SKM-1 (cell line): Measurements from ENCODE around the gene MAST2.
"Not testable (repeated sequence)": the region's sequence is repeated elsewhere in the genome, so short reads cannot be mapped to it uniquely, and the experiment has no call there.

Source experiments
- DNase-seq: peaks from one replicate; lab custom pipeline; 2025; ENCODE audit not compliant: unreplicated experiment; lab: John Stamatoyannopoulos, UW

MAST2 gene

GRCh38 chr1:45857101-45857700 is 53.8 kb downstream of the MAST2 start:
- no peak for DNase-seq

- not testable (repeated sequence) for DNase-seq
Measured at GRCh38 chr1:45857755-45858492, 54.5 kb downstream of the MAST2 start.

DNA sequence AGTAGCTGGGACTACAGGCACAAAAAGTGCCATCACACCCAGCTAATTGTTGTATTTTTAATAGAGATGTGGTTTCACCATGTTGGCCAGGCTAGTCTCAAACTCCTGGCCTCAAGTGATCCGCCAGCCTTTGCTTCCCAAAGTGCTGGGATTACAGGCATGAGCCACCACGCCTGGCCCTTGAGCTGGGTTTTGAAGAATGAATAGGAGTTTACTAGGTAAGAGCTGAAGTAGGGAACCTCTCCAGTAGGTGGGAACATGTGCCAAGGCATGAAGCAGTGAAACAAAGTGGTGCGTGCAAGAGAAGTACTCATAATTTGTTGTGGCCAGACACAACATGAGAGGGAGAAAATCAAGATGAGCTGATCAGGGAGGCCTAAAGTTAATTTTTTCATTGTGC is 55.8 kb downstream of the MAST2 start:
- no peak for DNase-seq

DNA sequence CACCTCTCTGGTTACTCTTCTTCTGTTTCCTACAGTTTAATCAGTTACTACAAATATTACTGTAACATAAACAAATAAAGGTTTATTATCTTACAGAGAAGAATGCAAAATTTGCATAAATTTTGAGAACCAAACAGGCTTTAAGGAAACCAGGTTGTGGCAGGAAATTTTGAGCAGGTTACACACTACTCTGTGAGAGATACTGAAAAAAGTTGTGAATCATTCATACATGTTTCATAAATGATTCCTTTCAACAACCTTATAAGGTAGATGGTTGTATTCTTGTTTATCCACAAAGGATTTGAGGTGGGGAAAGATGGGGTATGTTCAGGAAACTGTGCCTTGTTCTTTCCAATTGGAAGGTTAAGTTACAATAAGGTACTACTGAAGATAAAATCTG is 58.6 kb downstream of the MAST2 start:
- no peak for DNase-seq

DNA sequence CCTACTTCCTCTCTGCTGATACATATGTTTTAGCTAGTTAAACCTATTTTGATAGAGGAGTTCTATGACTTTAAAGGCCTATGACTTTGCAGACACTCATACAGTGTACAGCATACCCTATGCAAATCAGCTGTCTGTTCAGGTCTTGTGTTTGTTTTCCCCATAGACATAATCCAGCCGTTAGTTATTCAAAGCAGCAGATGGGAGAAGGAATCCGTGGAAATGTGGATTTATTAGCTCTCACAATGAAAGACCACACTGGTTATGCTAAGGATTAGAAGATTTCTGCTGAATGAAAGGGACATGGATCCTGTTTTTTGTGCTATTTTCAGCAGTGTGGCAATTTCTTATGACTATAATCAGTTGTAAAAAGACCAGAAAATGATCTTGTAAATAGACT is 59.8 kb downstream of the MAST2 start:
- no peak for DNase-seq

DNA sequence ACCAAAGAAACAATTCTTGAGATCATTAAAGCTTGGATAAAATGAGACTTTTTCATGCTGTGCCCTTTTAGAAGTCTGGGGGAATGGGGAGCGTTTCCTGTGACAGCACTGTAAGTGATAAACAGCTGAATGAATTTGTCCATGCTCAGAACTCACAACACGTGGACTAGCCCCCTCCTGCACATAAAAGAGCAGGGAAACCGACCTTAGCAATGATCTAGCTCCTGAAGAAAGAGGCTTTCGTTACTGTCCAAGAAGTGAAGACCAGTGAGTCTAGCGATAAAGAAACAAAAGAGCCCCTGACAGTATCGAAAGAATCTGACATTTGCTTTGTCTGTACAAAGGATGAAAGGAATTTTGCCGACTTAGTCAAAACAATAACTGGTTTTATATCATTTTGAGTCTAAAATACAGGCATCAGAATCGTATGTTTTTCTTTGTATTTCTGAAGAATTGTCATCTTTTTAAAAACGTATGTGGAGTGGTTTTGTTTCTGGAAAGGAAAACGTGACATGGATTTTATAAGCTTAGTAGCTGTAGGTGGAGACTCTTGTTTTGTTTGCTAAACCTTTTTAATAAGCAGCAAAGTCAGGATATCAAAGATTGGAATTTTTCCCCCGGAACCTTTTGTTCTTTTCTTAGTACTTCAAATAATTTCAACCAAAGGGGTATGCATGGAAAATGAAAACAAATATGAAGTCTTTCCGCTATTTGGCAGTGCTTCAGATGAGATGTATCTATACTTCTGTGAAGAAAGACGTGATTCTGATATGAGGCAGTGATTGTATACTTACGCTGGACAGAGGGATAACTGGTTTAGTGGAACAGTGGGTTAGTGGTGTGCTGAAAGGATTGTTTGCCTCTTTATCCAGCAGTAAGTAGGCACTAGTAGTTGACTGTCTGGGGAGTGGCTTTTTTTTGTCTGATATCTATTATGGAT is 61.0 kb downstream of the MAST2 start:
- DNase-seq, result no peak

GRCh38 chr1:45867697-45868348 is 64.4 kb downstream of the MAST2 start:
- DNase-seq, result no peak

DNA sequence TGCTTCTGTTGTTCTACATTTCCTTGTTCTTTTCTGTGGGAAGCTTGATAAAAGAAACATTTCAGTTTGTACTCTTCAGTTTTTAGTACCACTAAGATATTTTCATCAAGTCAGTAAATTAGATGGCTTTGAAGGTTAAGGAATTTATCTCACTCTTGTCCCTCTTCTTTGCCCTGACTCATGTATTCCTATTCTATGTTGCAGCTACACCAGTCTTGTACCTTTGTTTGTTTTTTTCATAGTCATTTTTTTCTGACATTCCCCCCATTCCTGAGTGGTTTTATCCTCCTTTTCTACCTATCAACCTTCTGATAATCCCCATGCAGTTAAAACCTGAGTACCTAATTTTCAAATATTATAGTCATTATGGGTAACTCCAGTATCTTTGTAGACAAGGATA is 65.4 kb downstream of the MAST2 start:
- no peak for DNase-seq

DNA sequence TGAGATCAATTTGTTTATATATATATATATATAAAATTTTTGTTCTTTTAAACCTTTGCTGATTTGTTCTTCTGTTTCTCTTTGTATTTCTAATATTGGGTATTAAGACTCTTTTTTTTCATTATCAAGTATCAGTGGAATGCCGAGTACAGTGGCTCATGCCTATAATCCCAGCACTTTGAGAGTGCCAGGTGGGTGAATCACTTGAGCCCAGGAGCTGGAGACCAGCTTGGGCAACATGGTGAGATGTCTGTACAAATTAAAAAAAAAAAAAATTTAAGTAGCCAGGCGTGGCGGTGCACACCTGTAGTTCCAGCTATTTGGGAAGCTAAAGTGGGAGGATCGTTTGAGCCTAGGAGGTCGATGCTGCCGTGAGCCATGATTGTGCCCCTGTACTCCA is 67.1 kb downstream of the MAST2 start:
- DNase-seq, result no peak

GRCh38 chr1:45872173-45872801 is 68.9 kb downstream of the MAST2 start:
- not testable (repeated sequence) for DNase-seq

GRCh38 chr1:45876000-45876617 is 72.7 kb downstream of the MAST2 start:
- DNase-seq, result no peak

DNA sequence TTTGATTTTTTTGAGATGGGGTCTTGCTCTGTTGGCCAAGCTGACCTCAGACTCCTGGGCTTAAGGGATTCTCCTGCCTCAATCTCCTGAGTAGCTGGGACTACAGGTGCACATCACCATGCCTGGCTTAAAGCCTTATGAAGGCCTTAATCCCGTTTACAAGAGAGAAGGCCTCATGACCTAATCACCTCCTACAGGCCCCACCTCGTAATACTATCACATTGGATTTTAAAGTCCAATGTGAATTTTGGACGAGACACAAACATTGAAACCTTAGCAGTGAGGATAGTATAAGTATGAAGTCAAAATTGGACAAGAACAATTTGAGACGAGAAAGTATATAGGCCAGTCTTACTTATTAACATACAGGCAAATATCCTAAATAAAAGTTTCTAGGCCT is 73.9 kb downstream of the MAST2 start:
- DNase-seq, result no peak

- DNase-seq, result no peak
Measured at GRCh38 chr1:45879885-45880598, 76.6 kb downstream of the MAST2 start.

DNA sequence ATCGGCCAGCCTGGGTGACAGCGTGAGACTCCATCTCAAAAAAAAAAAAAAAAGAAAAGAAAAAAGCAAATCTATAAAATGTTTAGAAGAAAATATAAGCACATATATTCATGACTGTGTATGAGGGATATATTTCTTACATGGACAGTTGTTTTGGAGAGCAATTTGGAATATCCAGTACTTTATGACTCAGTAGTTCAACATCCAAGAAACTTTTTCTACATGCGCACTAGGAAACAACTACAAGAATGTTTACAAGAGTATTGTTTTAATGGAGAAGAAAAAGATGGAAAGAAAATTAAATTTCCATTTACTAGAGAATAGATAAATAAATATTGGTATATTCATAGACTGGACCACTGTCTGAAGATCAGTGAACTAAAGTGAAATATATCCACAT is 77.5 kb downstream of the MAST2 start:
- DNase-seq, result no peak

- DNase-seq, result no peak
Measured at GRCh38 chr1:45883658-45884057, 80.2 kb downstream of the MAST2 start.

DNA sequence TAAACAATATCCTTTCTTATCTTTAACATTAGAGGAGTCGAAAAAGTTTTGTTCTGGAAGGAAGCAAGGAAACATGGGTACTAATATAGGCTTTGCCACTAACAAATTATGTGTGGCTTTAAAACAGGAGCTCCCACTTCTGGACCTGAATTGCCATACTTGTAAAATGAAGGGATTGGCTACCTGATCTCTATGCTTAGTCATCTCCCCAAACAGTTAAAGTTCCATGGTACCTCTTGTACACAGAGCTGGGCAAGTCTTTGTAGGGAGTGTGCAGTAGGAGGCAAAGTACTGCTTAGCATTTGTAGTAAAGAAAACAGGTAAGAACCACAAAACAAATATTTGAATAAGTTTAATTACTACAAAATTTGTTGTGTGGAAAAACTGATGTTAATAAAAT is 81.3 kb downstream of the MAST2 start:
- DNase-seq, result no peak

- no peak for DNase-seq
Measured at GRCh38 chr1:45886229-45886628, 82.8 kb downstream of the MAST2 start.

- no peak for DNase-seq
Measured at GRCh38 chr1:45887156-45887842, 83.9 kb downstream of the MAST2 start.

GRCh38 chr1:45890078-45890477 is 86.7 kb downstream of the MAST2 start:
- DNase-seq, result no peak
